GM19468 (cell line): ENCODE data around the gene PASD1.
A peak's percentile ranks its signal among the peaks of the same experiment; 100 is the strongest.

Source experiments
- ATAC-seq: cut with Tn5 transposase; IDR thresholded peaks from one replicate; pipeline ENCODE4 v1.9.1; 2021; ENCODE audit warnings: mild to moderate bottlenecking, moderate library complexity, moderate number of reproducible peaks; ENCODE audit not compliant: unreplicated experiment; ENCODE audit errors: extremely low read depth

The PASD1 gene

GRCh38 chrX:151698485-151698884 lies 135.0 kb downstream of the PASD1 start:
- no peak for ATAC-seq

DNA sequence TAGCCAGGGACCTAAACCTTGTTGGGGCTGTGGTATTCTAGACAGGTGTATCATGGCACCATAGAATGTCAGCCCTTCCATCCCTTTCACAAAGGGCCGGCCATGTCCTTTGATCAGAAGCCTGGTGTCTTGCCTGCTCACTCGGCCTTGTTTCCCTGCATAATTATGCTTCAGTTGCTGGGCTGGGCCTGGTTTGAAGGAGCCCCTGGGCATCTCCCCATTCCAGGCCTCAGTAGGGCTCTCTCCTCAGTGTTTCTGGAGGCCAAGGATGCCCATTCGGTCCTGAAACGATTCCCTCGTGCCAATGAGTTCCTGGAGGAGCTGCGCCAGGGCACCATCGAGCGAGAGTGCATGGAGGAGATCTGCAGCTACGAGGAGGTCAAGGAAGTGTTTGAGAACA lies 136.3 kb downstream of the PASD1 start:
- no peak for ATAC-seq

DNA sequence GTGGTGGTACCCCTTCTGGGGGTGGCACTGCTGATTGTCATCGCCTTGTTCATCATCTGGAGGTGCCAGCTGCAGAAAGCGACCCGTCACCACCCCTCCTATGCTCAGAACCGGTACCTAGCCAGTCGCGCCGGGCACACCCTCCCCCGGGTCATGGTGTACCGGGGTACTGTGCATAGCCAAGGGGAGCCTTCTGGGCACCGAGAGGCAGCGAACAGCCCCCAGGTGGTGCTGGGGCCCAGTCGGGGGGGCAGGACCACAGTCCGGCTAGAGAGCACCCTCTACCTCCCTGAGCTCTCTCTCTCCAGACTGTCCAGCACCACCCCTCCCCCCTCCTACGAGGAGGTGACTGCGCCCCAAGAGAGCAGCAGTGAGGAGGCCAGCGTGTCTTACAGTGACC lies 137.1 kb downstream of the PASD1 start:
- ATAC-seq: no peak

DNA sequence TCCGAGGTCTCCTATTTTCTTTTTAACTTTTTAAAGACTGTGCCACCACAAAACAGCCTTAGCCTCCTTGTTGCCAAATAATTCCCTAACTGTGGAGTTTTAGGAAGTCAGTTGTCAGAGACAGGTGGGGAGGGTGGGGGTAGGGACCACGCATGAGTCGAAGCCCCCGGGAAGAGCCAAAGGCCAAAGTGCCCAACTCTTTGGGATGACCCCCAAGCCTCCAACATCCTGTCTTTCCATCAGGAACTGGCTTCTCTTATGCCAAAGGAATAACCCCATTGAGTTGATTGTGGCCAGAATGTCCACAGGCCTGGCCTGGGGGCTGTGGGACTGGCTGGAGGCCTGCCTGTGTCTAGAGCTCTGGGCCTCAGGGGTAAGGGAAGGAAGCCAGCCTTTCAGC lies 137.6 kb downstream of the PASD1 start:
- no peak for ATAC-seq

GRCh38 chrX:151701531-151701930 lies 138.1 kb downstream of the PASD1 start:
- no peak for ATAC-seq

- ATAC-seq: no peak
Observed at GRCh38 chrX:151702026-151702714, 138.7 kb downstream of the PASD1 start.

DNA sequence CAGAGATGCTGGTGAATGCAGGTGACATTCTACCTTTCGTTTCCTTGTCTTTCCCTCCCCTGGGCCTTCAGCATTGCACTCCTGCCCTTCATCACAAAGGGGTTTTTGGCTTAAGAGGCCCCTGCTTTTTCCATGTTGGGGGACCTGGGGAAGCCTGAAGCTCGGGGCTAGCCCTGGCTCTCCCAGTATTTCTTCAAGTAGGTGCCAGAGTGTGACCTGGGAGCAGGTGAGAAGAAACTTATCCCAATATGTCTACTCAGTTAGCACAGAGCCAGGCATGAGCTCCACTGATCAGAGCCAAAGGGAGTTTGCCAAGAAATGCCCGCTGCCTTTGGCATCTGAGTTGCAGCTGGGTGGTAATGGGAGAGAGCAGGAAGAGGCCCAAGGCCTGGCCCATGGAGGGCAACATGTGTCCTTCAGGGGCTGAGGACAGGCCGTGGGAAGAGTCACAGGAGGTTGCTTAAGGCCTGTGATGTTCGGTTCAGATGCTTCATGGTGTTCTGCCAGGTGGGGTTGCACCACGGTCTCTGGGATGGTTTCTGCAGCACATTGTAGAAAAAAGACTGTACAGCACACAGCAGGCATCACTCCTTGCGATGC lies 139.4 kb downstream of the PASD1 start:
- no peak for ATAC-seq

- no peak for ATAC-seq
Observed at GRCh38 chrX:151703487-151703886, 140.0 kb downstream of the PASD1 start.

DNA sequence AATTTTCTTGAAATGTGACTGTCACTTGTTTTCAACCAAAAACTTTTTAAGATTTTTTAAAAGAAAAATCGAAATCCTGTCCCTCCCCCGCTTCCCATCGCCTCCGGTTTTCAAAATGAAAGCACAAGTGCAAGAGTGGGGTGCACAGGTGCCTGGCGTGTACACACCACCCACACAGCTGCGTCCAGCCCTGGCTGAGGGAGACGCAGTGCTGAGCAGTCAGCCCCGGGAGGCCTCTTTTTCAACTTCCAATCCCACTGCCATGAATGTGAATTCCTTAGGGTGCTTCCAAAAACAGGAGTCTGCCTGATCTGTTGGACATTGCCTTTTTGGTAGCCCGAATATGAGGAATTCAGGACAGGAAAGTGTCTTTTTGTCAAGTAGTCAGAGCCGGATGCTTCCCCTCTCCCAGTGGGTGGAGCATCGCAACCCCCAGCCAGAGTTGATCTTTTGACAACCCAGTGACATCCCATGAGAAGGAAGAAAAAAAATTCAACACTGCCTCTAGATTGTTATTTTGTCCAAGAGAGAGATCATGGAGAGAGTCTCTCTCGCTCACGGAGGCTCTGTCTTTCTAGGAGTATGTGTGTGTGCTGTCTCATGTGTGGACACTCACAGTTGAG lies 140.7 kb downstream of the PASD1 start:
- ATAC-seq: no peak

DNA sequence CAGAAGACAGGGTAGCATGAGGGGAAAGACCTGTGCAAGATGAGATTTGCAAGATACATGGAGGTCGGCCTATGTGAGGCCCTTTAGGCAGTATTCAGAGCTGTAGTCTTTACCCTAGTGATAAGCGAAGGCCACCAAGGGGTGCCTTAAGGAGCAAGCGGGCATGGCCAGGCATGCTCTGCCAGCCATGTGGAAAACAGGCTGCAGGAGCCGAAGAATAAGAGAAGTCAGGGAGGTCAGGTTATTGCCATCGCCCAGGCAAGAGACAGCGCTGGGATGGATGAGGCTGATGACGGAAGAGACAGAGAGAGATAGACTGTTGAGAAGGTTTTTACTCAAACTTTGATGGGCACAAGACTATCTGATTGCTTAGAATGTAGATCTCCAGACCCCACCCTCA lies 145.3 kb downstream of the PASD1 start:
- no peak for ATAC-seq

GRCh38 chrX:151710457-151710856 lies 147.0 kb downstream of the PASD1 start:
- no peak for ATAC-seq

- no peak for ATAC-seq
Observed at GRCh38 chrX:151711154-151711553, 147.7 kb downstream of the PASD1 start.

- ATAC-seq: no peak
Observed at GRCh38 chrX:151711787-151712186, 148.3 kb downstream of the PASD1 start.

DNA sequence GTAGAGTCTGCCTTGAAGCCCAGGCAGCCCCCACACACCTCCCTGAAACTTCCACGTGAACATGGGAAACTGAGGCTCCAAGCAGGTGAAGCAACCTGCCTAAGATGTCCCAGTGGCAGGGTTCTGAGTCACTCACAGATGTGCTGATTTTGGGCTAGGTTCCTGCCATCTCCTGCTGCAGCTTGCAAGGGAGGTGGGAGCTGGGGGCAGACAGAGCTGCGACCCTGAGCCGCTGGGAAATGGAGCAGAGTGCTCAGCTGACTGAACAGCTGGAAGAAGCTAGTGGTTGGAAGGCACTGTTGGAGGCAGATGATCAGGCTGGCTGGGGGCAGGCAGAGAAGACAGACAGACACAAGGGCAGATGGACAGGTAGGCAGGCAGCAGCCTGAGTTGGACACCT lies 148.8 kb downstream of the PASD1 start:
- no peak for ATAC-seq

DNA sequence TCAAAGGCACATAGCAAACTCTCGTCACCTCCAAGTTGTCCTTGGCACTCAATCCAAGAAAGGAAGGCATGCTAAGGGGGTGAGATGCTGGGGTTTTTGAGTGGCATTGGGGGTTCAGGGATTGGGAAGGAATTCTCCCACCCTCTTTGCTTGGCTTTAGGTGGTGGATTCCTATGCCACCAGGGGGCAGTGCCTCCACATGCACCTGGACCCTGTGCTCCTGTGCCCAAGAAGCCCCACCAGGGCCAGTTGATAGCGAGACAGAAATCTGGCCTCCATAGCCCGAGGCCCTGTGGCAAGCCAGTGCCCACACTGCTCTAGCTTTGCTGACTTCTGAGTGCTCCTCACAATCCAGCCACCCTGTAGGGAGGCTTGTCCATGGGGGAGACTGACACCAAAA lies 150.4 kb downstream of the PASD1 start:
- ATAC-seq: peak; percentile 60

GRCh38 chrX:151714362-151714761 lies 150.9 kb downstream of the PASD1 start:
- no peak for ATAC-seq

- no peak for ATAC-seq
Observed at GRCh38 chrX:151715752-151716151, 152.3 kb downstream of the PASD1 start, which contains the start of gene FATE1. FATE1 (plus strand) TSS chrX:151716035; CDS start chrX:151716120, 85 bp downstream.

DNA sequence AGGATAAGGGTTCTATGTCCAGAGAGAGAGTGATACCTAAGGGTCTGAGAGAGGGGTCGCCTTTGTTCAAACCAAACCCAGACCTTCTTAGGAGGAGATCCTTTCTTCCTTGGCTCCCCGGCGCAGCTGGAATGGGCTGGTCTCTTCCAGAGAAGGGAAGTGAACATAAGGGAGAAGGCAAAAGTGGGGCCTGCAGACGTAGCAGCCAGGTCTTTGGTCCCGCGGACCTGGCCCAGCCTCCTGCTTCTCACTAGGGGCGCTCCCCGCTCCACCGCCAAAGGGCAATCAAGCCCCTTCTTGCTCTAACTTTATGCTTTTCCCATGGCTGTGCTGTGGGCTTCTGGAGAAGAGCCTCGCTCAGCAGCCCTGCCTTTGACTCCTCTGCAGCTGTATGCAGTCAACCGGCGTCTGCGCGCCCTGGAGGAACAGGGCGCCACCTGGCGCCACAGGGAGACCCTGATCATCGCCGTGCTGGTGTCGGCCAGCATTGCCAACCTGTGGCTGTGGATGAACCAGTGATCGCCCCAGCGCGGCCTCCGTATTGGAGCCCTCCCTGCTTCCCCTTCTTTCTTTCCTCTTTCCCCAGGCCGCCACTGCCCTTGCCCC lies 158.9 kb downstream of the PASD1 start:
- ATAC-seq: no peak

- ATAC-seq: no peak
Observed at GRCh38 chrX:151723156-151723760, 159.8 kb downstream of the PASD1 start.

GRCh38 chrX:151724563-151725337 lies 161.3 kb downstream of the PASD1 start:
- ATAC-seq: no peak
